ENCODE data around the gene RNF25.

RNF25 gene, protein sequence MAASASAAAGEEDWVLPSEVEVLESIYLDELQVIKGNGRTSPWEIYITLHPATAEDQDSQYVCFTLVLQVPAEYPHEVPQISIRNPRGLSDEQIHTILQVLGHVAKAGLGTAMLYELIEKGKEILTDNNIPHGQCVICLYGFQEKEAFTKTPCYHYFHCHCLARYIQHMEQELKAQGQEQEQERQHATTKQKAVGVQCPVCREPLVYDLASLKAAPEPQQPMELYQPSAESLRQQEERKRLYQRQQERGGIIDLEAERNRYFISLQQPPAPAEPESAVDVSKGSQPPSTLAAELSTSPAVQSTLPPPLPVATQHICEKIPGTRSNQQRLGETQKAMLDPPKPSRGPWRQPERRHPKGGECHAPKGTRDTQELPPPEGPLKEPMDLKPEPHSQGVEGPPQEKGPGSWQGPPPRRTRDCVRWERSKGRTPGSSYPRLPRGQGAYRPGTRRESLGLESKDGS

DNA sequence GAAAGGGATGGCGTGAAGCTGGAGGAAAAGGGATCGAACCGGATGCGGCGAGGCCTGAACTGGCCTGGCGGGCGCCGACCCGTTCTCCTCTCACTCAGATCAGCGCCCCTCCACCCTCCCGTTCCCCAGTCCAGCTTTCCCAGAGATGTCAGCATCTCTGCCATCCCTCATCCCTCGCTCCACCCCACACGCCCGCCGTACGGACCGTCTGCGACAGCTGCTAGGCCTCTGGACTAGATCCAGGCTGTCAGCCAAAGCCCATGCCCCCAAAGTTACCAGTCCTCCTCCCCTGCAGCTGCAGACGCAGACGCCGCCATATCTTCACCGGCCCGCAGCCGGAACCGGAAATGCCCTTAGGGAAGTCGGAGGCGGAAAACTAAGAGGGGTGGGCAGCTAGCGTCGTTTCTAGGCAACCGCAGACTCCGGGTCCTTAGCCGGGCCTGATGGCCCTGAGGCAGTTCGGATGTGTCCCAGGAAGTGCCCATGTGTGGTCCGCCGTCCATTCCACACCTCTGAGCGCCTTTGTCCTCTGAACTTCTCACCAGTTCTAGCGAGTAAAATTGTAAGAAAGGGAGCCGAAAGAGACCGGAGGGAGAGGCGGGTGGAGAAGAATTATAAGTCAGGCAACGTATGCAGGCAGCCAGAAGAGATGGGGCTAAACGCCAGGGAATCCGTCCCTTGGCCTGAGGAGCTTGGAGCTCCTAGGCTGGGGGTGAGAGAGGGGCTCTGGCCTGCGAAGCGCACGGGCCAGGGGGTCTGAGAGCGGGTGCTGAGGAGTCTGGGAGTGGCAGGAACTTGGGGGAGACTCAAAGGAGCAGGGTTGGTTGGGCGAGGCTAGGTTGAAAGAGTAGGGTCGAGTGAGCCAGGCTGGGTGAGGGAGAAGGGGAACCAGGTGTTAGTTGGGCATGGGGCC lies at the start of gene RNF25, which contains the start of gene STK36:
Gene RNF25, minus strand, starts transcription at position 349 of the 913 bp plus-strand sequence. Its CDS starts 32 bp downstream, at position 317.
Gene STK36, plus strand, starts transcription at position 433 of the 913 bp plus-strand sequence. CDS start 744 bp downstream, outside the sequence.
- H3K4me3 ChIP-seq (ENCODE audit: low read depth, low read length) = peak within 1 kb of the TSS; percentile 94
- CTCF ChIA-PET = interaction anchor here (0.6 to 3.9 kb wide), 14 partner anchors 12 to 614 kb away, joined by 3 to 26 read pairs (median 4); partner anchors contain the start of genes BCS1L and ZNF142
- POLR2A ChIA-PET = interaction anchor here (0.9 to 4.2 kb wide), 8 partner anchors 11 to 402 kb away, joined by 3 to 62 read pairs (median 4); partner anchors contain the start of genes AAMP, BCS1L, PLCD4 and PNKD
- TF ChIP-seq ZNF560 (tag by site-specific recombination; IDR thresholded peaks at IDR 0.05; ENCODE audit: borderline replicate concordance) = no peak
- TF ChIP-seq ZNF529 (tag by site-specific recombination; IDR thresholded peaks at IDR 0.05; ENCODE audit: insufficient replicate concordance) = no peak
- no peak for TF ChIP-seq WT1 (tag by site-specific recombination; IDR thresholded peaks at IDR 0.05)
- no peak for TF ChIP-seq ZNF175 (tag by site-specific recombination; IDR thresholded peaks at IDR 0.05)
- TF ChIP-seq, protein P1, sequence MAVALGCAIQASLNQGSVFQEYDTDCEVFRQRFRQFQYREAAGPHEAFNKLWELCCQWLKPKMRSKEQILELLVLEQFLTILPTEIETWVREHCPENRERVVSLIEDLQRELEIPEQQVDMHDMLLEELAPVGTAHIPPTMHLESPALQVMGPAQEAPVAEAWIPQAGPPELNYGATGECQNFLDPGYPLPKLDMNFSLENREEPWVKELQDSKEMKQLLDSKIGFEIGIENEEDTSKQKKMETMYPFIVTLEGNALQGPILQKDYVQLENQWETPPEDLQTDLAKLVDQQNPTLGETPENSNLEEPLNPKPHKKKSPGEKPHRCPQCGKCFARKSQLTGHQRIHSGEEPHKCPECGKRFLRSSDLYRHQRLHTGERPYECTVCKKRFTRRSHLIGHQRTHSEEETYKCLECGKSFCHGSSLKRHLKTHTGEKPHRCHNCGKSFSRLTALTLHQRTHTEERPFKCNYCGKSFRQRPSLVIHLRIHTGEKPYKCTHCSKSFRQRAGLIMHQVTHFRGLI (tag by site-specific recombination; IDR thresholded peaks at IDR 0.05) = peak; percentile 64
- no peak for TF ChIP-seq ZNF510 (tag by site-specific recombination; IDR thresholded peaks at IDR 0.05; ENCODE audit: insufficient replicate concordance)
- TF ChIP-seq, protein P2, sequence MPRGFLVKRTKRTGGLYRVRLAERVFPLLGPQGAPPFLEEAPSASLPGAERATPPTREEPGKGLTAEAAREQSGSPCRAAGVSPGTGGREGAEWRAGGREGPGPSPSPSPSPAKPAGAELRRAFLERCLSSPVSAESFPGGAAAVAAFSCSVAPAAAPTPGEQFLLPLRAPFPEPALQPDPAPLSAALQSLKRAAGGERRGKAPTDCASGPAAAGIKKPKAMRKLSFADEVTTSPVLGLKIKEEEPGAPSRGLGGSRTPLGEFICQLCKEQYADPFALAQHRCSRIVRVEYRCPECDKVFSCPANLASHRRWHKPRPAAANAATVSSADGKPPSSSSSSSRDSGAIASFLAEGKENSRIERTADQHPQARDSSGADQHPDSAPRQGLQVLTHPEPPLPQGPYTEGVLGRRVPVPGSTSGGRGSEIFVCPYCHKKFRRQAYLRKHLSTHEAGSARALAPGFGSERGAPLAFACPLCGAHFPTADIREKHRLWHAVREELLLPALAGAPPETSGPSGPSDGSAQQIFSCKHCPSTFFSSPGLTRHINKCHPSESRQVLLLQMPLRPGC (tag by site-specific recombination; IDR thresholded peaks at IDR 0.05) = no peak
- 0 out of 2 replicates have a peak, but pooled peaks have one; percentile 12 for TF ChIP-seq ZNF394 (tag by site-specific recombination; IDR thresholded peaks at IDR 0.05; ENCODE audit: borderline replicate concordance)
- TF ChIP-seq EGR2 (tag by site-specific recombination; IDR thresholded peaks at IDR 0.05; ENCODE audit: low read depth) = peak; percentile 30; the same call in 1 of the 2 replicates
- TF ChIP-seq ZNF398 (tag by site-specific recombination; IDR thresholded peaks at IDR 0.05) = no peak
- no peak for TF ChIP-seq ZNF549 (tag by site-specific recombination; IDR thresholded peaks at IDR 0.05)
- peak; percentile 77 for TF ChIP-seq ZNF341 (tag by site-specific recombination; IDR thresholded peaks at IDR 0.05; ENCODE audit: low read depth)
- TF ChIP-seq ZNF423 (tag by site-specific recombination; IDR thresholded peaks at IDR 0.05) = no peak
- TF ChIP-seq ZNF24 (tag by site-specific recombination; IDR thresholded peaks at IDR 0.05) = peak; percentile 24; the same call in 1 of the 2 replicates
- TF ChIP-seq TCF7L2 (IDR thresholded peaks at IDR 0.05; ENCODE audit: borderline replicate concordance, low read depth, low read length) = no peak
- TF ChIP-seq ZNF610 (tag by site-specific recombination; IDR thresholded peaks at IDR 0.05; ENCODE audit: borderline replicate concordance) = no peak
- peak; percentile 96 for TF ChIP-seq PRDM10 (tag by site-specific recombination; IDR thresholded peaks at IDR 0.05)
- no peak for TF ChIP-seq ZNF280D (tag by site-specific recombination; IDR thresholded peaks at IDR 0.05)
- TF ChIP-seq, protein P3, sequence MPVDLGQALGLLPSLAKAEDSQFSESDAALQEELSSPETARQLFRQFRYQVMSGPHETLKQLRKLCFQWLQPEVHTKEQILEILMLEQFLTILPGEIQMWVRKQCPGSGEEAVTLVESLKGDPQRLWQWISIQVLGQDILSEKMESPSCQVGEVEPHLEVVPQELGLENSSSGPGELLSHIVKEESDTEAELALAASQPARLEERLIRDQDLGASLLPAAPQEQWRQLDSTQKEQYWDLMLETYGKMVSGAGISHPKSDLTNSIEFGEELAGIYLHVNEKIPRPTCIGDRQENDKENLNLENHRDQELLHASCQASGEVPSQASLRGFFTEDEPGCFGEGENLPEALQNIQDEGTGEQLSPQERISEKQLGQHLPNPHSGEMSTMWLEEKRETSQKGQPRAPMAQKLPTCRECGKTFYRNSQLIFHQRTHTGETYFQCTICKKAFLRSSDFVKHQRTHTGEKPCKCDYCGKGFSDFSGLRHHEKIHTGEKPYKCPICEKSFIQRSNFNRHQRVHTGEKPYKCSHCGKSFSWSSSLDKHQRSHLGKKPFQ (tag by site-specific recombination; IDR thresholded peaks at IDR 0.05) = no peak

More for the DNA sequence above, at the start of gene RNF25, which contains the start of gene STK36:
- Histone ChIP-seq H3K4me1 (ENCODE audit: control insufficient read depth, insufficient read depth, low read length) (no peaks in the 10 kb centered on the region), H3K27ac (ENCODE audit: extremely low read depth, low read depth, low read length) (peak within 1 kb of the TSS; percentile 54), H3K36me3 (ENCODE audit: control insufficient read depth in 2 of 2, insufficient read depth in 1 of 2, low read length in 2 of 2) (peaks cover 14 to 60% of the 10 kb centered on the region in 2 experiments), H3K9me3 (ENCODE audit: control insufficient read depth, insufficient read depth, low read depth, low read length) (no peaks in the 10 kb centered on the region)
